HepG2 (cell line): ENCODE data around the gene GNMT. TPM values are rescaled to one million over a fixed set of nuclear protein-coding genes. Genes with fewer than 3 reads are reported as not detected.

Source experiments
- AKAP8 ChIP-seq: sonication (generic); formaldehyde crosslinking; IDR thresholded peaks from 2 replicates; pipeline ENCODE4 v1.5.1; 2020; ENCODE audit warnings: mild to moderate bottlenecking, missing genetic modification reagents
- CBFB ChIP-seq: sonication (generic); formaldehyde crosslinking; IDR thresholded peaks from 2 replicates; pipeline ENCODE4 v1.4.0; 2020; ENCODE audit warnings: missing genetic modification reagents
- CREM ChIP-seq, 2 experiments: sonication (generic) in 1 of 2; formaldehyde crosslinking in 1 of 2; IDR thresholded peaks; 2 replicates each; pipeline versions ENCODE4 v1.4.0 to v1.6.1; 2016 to 2020; ENCODE audit warnings: antibody characterized with exemption in 1 of 2, mild to moderate bottlenecking in 1 of 2, missing genetic modification reagents in 1 of 2
- GPN1 ChIP-seq: sonication (generic); formaldehyde crosslinking; IDR thresholded peaks from 2 replicates; pipeline ENCODE4 v1.5.1; 2020; ENCODE audit warnings: missing genetic modification reagents, borderline replicate concordance
- HOXA5 ChIP-seq: sonication (generic); formaldehyde crosslinking; IDR thresholded peaks from 2 replicates; pipeline ENCODE4 v1.4.0; 2020; ENCODE audit warnings: missing genetic modification reagents
- KAT8 ChIP-seq: IDR thresholded peaks from 2 replicates; pipeline ENCODE4 v1.6.1; 2016; ENCODE audit warnings: missing genetic modification reagents, missing compliant biosample characterization
- KLF11 ChIP-seq: IDR thresholded peaks from 2 replicates; pipeline ENCODE4 v1.6.1; 2016; ENCODE audit warnings: missing compliant biosample characterization
- MIER2 ChIP-seq: IDR thresholded peaks from 2 replicates; pipeline ENCODE4 v1.6.1; 2016; ENCODE audit warnings: missing biosample characterization, missing genetic modification reagents
- NFRKB ChIP-seq: fragments of 450-650 bp; IDR thresholded peaks from 2 replicates; pipeline ENCODE4 v1.6.1; 2017
- NPAS2 ChIP-seq: sonication (generic); formaldehyde crosslinking; IDR thresholded peaks from 2 replicates; pipeline ENCODE4 v1.8.0; 2022; ENCODE audit warnings: mild to moderate bottlenecking, missing genetic modification reagents, borderline replicate concordance
- NRL ChIP-seq: sonication (generic); formaldehyde crosslinking; IDR thresholded peaks from 2 replicates; pipeline ENCODE4 v1.5.0; 2020; ENCODE audit warnings: missing genetic modification reagents, mild to moderate bottlenecking, moderate library complexity, borderline replicate concordance
- RBAK ChIP-seq: sonication (generic); formaldehyde crosslinking; IDR thresholded peaks from 2 replicates; pipeline ENCODE4 v1.5.1; 2020; ENCODE audit warnings: mild to moderate bottlenecking, missing genetic modification reagents
- RELA ChIP-seq: sonication (generic); formaldehyde crosslinking; IDR thresholded peaks from 2 replicates; pipeline ENCODE4 v1.4.0; 2020; ENCODE audit warnings: missing genetic modification reagents
- RXRA ChIP-seq: sonication (generic); formaldehyde crosslinking; IDR thresholded peaks from 2 replicates; pipeline ENCODE4 v1.5.1; 2020; ENCODE audit warnings: missing genetic modification reagents
- SMAD9 ChIP-seq: sonication (generic); formaldehyde crosslinking; IDR thresholded peaks from 2 replicates; pipeline ENCODE4 v1.5.1; 2020; ENCODE audit warnings: mild to moderate bottlenecking, missing genetic modification reagents
- SMC3 ChIP-seq: IDR thresholded peaks from 2 replicates; pipeline ENCODE4 v1.6.1; 2011; ENCODE audit warnings: low read length, improper control_type of control experiment
- TFDP1 ChIP-seq: IDR thresholded peaks from 2 replicates; pipeline ENCODE4 v1.6.1; 2016; ENCODE audit warnings: missing compliant biosample characterization, missing genetic modification reagents, borderline replicate concordance
- ZGPAT ChIP-seq: IDR thresholded peaks from 2 replicates; pipeline ENCODE4 v1.6.1; 2016; ENCODE audit warnings: mild to moderate bottlenecking
- ZNF10 ChIP-seq: sonication (generic); formaldehyde crosslinking; IDR thresholded peaks from 2 replicates; pipeline ENCODE4 v1.4.0; 2020; ENCODE audit warnings: mild to moderate bottlenecking, low read depth, missing genetic modification reagents, borderline replicate concordance
- ZNF20 ChIP-seq: sonication (generic); formaldehyde crosslinking; IDR thresholded peaks from 2 replicates; pipeline ENCODE4 v1.4.0; 2020; ENCODE audit warnings: mild to moderate bottlenecking, moderate library complexity, missing genetic modification reagents
- ZNF253 ChIP-seq: sonication (generic); formaldehyde crosslinking; IDR thresholded peaks from 2 replicates; pipeline ENCODE4 v1.8.0; 2022; ENCODE audit warnings: mild to moderate bottlenecking, missing genetic modification reagents, borderline replicate concordance
- ZNF274 ChIP-seq: sonication (generic); formaldehyde crosslinking; IDR thresholded peaks from 2 replicates; pipeline ENCODE4 v1.5.1; 2020; ENCODE audit warnings: mild to moderate bottlenecking, missing genetic modification reagents
- ZNF446 ChIP-seq: sonication (generic); formaldehyde crosslinking; IDR thresholded peaks from 2 replicates; pipeline ENCODE4 v1.5.0; 2020; ENCODE audit warnings: mild to moderate bottlenecking, missing genetic modification reagents
- ZNF460 ChIP-seq: sonication (generic); formaldehyde crosslinking; IDR thresholded peaks from 2 replicates; pipeline ENCODE4 v1.5.1; 2020; ENCODE audit warnings: missing genetic modification reagents, mild to moderate bottlenecking, borderline replicate concordance
- ZNF687 ChIP-seq: sonication (generic); formaldehyde crosslinking; IDR thresholded peaks from 2 replicates; pipeline ENCODE4 v1.5.1; 2020; ENCODE audit warnings: mild to moderate bottlenecking, missing genetic modification reagents, moderate library complexity
- polyA plus RNA-seq, 8 experiments: library from polyadenylated mRNA; depleted of rRNA in 3 of 8; stranded (reverse) in 7 of 8; unstranded in 1 of 8; fragments of >200 nt; fragmentation: Illumina TruSeq in 4 of 8; extraction: Trizol in 4 of 8; gene quantifications; 2 replicates each; pipeline versions ENCODE4 v1.2.1 to v1.2.3, GENCODE V29; 2011 to 2016; ENCODE audit warnings: low read depth in 4 of 8, missing spikeins in 1 of 8, mixed read lengths in 1 of 8; ENCODE audit not compliant: insufficient read depth in 1 of 8
- total RNA-seq, 5 experiments: library from RNA; depleted of rRNA; stranded (reverse); fragments of >200 nt; fragmentation: Illumina TruSeq; extraction: Trizol; gene quantifications; 2 replicates each; pipeline ENCODE4 v1.2.3, GENCODE V29; 2016; ENCODE audit warnings: low read depth in 1 of 5

GNMT gene
- total and polyA plus RNA-seq, 2 of the 13 experiments (the other 11 are each of a cell fraction or from before 2014, with no cell fraction given) = 2.8 to 7.0 TPM

DNA sequence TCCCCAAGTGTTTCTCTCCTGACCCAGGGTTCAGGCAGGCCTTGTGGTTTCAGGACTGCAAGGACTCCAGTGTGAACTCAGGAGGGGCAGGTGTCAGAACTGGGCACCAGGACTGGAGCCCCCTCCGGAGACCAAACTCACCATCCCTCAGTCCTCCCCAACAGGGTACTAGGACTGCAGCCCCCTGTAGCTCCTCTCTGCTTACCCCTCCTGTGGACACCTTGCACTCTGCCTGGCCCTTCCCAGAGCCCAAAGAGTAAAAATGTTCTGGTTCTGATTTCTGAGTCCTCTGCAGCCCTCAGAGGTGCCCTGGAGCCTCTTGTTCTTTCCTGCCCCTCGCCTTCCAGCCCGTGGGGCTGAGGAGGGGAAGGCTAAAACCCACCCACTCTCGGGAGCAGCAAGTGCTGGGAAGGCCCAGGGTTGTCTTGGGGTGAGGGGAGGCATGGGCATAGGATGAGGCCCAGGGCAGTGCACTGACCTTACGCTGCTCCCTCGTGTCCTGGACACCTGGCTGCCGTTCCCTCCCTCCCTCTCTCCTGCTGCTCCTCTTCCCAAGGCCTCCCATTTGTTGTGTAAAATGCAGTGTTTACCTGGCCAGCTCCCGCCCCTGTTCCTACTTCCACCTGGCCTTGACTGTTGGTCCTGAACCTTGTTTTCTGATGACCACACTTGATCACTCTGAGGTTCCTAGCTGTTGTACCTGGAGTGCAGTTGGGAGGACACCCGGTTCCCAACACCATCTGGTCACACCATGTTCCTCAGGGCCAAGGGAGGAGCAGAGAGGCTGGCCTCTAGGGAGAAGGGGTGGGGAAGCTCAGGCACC is 21.4 kb upstream of the GNMT start (continued):
- TF ChIP-seq HOXA5 (no peak), AKAP8 (CRISPR knock-in tag) (peak; percentile 45; the same call in 1 of the 2 replicates), MIER2 (peak; percentile 78), RELA (CRISPR knock-in tag) (no peak), KAT8 (peak; percentile 69), NPAS2 (CRISPR knock-in tag) (no peak), CREM (IDR thresholded peaks at IDR 0.05) (peak; percentile 64; the same call in 1 of the 2 replicates), CREM (CRISPR knock-in tag; IDR thresholded peaks at IDR 0.05) (no peak), ZNF253 (CRISPR knock-in tag) (no peak), ZNF687 (CRISPR knock-in tag) (peak; percentile 100), GPN1 (CRISPR knock-in tag) (no peak), ZNF10 (CRISPR knock-in tag) (no peak), RBAK (CRISPR knock-in tag) (peak; percentile 83), NRL (CRISPR knock-in tag) (peak; percentile 67), ZGPAT (CRISPR knock-in tag) (peak; percentile 89; the same call in 1 of the 2 replicates), ZNF460 (CRISPR knock-in tag) (no peak), CBFB (CRISPR knock-in tag) (peak; percentile 50; the same call in 1 of the 2 replicates), ZNF20 (CRISPR knock-in tag) (no peak), SMC3 (peak; percentile 39; the same call in 1 of the 2 replicates), KLF11 (CRISPR knock-in tag) (0 out of 2 replicates have a peak, but pooled peaks have one; percentile 56), RXRA (CRISPR knock-in tag) (peak; percentile 97), SMAD9 (CRISPR knock-in tag) (no peak), ZNF446 (no peak; the same call in 1 of the 2 replicates), TFDP1 (CRISPR knock-in tag) (peak; percentile 89; the same call in 1 of the 2 replicates), ZNF274 (CRISPR knock-in tag) (peak; percentile 37; the same call in 1 of the 2 replicates), NFRKB (no peak)
